SK-N-SH (cell line): Measurements from ENCODE around the gene AJUBA. TPM values are rescaled to one million over a fixed set of nuclear protein-coding genes. Genes with fewer than 3 reads are reported as not detected.

Experiments used
- CTCF ChIA-PET: fragments of 300-600, 350-600 bp; formaldehyde crosslinking; extraction: SDS; loops from one replicate; lab custom pipeline; 2021; lab: Yijun Ruan, JAX
- POLR2A ChIA-PET: fragments of 350-600 bp; sonication (Branson Sonifier 250); formaldehyde crosslinking; extraction: SDS; loops from one replicate; lab custom pipeline; 2020; ENCODE audit warnings: antibody characterized with exemption, inconsistent platforms; lab: Yijun Ruan, JAX
- DNase-seq: peaks from one replicate; pipeline ENCODE4 v3.0.0; 2012
- H2AFZ ChIP-seq: fragments of 200-600 bp; sonication (generic); 2 replicates; pipeline ENCODE4 v1.8.1; 2016; ENCODE audit warnings: antibody characterized with exemption, mild to moderate bottlenecking, low read depth
- H3F3A ChIP-seq: fragments of 200-600 bp; sonication (generic); replicated peaks from 2 replicates; pipeline ENCODE3; 2016; ENCODE audit warnings: antibody characterized with exemption, mild to moderate bottlenecking; ENCODE audit not compliant: insufficient read depth
- H3K27ac ChIP-seq, 2 experiments: fragments of 200-500 bp in 1 of 2; fragments of 200-600 bp in 1 of 2; sonication (Bioruptor generic) in 1 of 2; sonication (generic), shearing (Covaris generic) in 1 of 2; 2 replicates each; pipeline versions ENCODE4 v1.5.1 to v1.6.1; 2014 to 2016; ENCODE audit warnings: low read depth in 2 of 2, inconsistent platforms in 1 of 2, low read length in 1 of 2, mild to moderate bottlenecking in 1 of 2, mixed read lengths in 1 of 2
- H3K27me3 ChIP-seq: fragments of 200-600 bp; sonication (generic), shearing (Covaris generic); 2 replicates; pipeline ENCODE4 v1.6.1; 2016; ENCODE audit warnings: mixed run types; ENCODE audit not compliant: insufficient read depth
- H3K36me3 ChIP-seq, 2 experiments: fragments of 200-500 bp in 1 of 2; fragments of 200-600 bp in 1 of 2; sonication (Bioruptor generic) in 1 of 2; sonication (generic) in 1 of 2; replicated peaks in 1 of 2; 2 replicates each; pipeline versions ENCODE3 to v1.5.1; 2014 to 2016; ENCODE audit warnings: low read length in 1 of 2, mild to moderate bottlenecking in 1 of 2; ENCODE audit not compliant: insufficient read depth in 2 of 2, control insufficient read depth in 1 of 2
- H3K4me1 ChIP-seq, 2 experiments: fragments of 200-500 bp in 1 of 2; fragments of 200-600 bp in 1 of 2; sonication (Bioruptor generic) in 1 of 2; sonication (generic), shearing (Covaris generic) in 1 of 2; 2 replicates each; pipeline versions ENCODE4 v1.5.1 to v1.6.1; 2014 to 2016; ENCODE audit warnings: low read depth in 1 of 2, low read length in 1 of 2, mixed run types in 1 of 2; ENCODE audit not compliant: insufficient read depth in 2 of 2, control insufficient read depth in 1 of 2
- H3K4me2 ChIP-seq: fragments of 200-600 bp; sonication (generic), shearing (Covaris generic); 2 replicates; pipeline ENCODE4 v1.6.1; 2017; ENCODE audit warnings: mixed run types
- H3K4me3 ChIP-seq, 2 experiments: fragments of 200-500 bp in 1 of 2; fragments of 200-600 bp in 1 of 2; sonication (Bioruptor generic) in 1 of 2; sonication (generic), shearing (Covaris generic) in 1 of 2; 2 replicates each; pipeline versions ENCODE4 v1.5.1 to v1.8.1; 2014 to 2016; ENCODE audit warnings: low read depth in 2 of 2, inconsistent platforms in 1 of 2, low read length in 1 of 2, mild to moderate bottlenecking in 1 of 2, mixed read lengths in 1 of 2, moderate library complexity in 1 of 2
- H3K79me2 ChIP-seq: fragments of 200-600 bp; sonication (generic); 2 replicates; pipeline ENCODE4 v1.8.1; 2017; ENCODE audit warnings: mild to moderate bottlenecking; ENCODE audit not compliant: insufficient read depth
- H3K9ac ChIP-seq: fragments of 200-600 bp; sonication (generic); 2 replicates; pipeline ENCODE4 v1.6.1; 2017; ENCODE audit warnings: mixed run types
- H3K9me2 ChIP-seq: fragments of 200-600 bp; sonication (generic); 2 replicates; pipeline ENCODE4 v1.6.1; 2017; ENCODE audit warnings: mixed run types
- H3K9me3 ChIP-seq: fragments of 200-600 bp; sonication (generic); 2 replicates; pipeline ENCODE4 v1.6.1; 2017; ENCODE audit warnings: mixed run types, mild to moderate bottlenecking, moderate library complexity
- H4K20me1 ChIP-seq: fragments of 200-600 bp; sonication (generic); 2 replicates; pipeline ENCODE4 v1.6.1; 2017; ENCODE audit warnings: mild to moderate bottlenecking, mixed run types; ENCODE audit not compliant: insufficient read depth
- EZH2phosphoT487 ChIP-seq: fragments of 200-600 bp; sonication (generic); IDR thresholded peaks from 2 replicates; pipeline ENCODE4 v1.6.1; 2017; ENCODE audit warnings: low read depth, mixed run types, mild to moderate bottlenecking, antibody characterized with exemption, moderate library complexity, borderline replicate concordance
- FOXM1 ChIP-seq: IDR thresholded peaks from 2 replicates; pipeline ENCODE4 v1.4.0; 2012; ENCODE audit warnings: low read depth, mild to moderate bottlenecking
- GABPA ChIP-seq: IDR thresholded peaks from 2 replicates; pipeline ENCODE4 v1.4.0; 2012; ENCODE audit warnings: low read depth, mild to moderate bottlenecking
- GATA2 ChIP-seq: sonication (generic); formaldehyde crosslinking; IDR thresholded peaks from 2 replicates; pipeline ENCODE4 v1.5.0; 2020; ENCODE audit warnings: mild to moderate bottlenecking, missing genetic modification reagents
- NRF1 ChIP-seq: IDR thresholded peaks from 2 replicates; pipeline ENCODE4 v1.6.1; 2012; ENCODE audit warnings: low read depth, mild to moderate bottlenecking, low read length
- RAD21 ChIP-seq: IDR thresholded peaks from 2 replicates; pipeline ENCODE4 v1.6.1; 2012; ENCODE audit warnings: mild to moderate bottlenecking, low read length
- RCOR1 ChIP-seq: fragments of 150-350 bp; IDR thresholded peaks from 2 replicates; pipeline ENCODE4 v1.6.1; 2017; ENCODE audit warnings: antibody characterized with exemption, low read length
- SIN3A ChIP-seq: IDR thresholded peaks from 2 replicates; pipeline ENCODE4 v1.6.1; 2012; ENCODE audit warnings: low read depth, mild to moderate bottlenecking, low read length, moderate library complexity, borderline replicate concordance
- TCF12 ChIP-seq: IDR thresholded peaks from 2 replicates; pipeline ENCODE4 v1.4.0; 2012
- WGBS: methylation state at CpG from one replicate; pipeline ENCODE4 v1.1.6; 2017; ENCODE audit warnings: low lambda C conversion rate; 5-methylcytosine and 5-hydroxymethylcytosine counted together
- polyA plus RNA-seq, 3 experiments: library from polyadenylated mRNA; depleted of rRNA; stranded (reverse); fragments of >200 nt; gene quantifications; 2 replicates each; pipeline ENCODE4 v1.2.3, GENCODE V29; 2012
- TF ChIP-seq, protein P1 (sequence below): fragments of 150-350 bp; IDR thresholded peaks from 2 replicates; pipeline ENCODE4 v1.6.1; 2016; ENCODE audit warnings: mild to moderate bottlenecking, low read depth, low read length
- TF ChIP-seq, protein P2 (sequence below): IDR thresholded peaks from 2 replicates; pipeline ENCODE4; 2012

Gene AJUBA
- polyA plus RNA-seq, 1 of the 3 experiments (the other 2 are of a cell fraction): 24.4 TPM

DNA sequence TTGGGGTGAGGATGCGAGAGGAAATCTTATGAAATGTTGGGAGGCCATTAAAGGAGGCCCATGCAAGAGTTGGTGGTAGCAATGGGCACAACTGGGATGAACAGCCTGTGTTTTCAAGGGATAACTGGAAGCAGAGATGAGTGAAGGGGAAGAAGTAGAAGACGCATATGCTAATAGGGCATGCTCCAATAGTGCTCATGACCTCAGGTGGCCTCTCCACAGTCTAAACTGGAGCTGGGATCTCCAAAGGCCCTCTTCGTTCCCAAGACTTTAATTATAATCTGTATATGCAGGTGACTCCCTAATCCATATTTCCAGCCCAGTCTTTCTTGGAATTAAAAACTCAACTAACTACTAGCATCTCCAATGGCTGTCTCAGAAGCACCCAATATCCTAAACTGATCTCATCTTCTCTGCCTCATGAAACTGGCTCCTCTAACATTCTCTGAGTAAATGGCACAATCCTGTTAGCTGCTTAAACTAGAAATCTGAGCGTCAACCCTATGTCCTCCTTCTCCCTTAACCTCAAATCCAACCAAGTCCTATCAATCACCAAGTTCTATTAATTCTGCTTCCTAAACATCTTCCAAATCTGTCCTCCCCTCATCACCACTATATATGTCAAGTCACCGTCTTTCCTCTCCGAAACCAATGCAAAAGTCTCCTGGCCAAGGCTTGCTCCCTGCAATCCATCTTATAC is 2.8 kb upstream of the AJUBA start (continued):
- TF ChIP-seq, protein P1, sequence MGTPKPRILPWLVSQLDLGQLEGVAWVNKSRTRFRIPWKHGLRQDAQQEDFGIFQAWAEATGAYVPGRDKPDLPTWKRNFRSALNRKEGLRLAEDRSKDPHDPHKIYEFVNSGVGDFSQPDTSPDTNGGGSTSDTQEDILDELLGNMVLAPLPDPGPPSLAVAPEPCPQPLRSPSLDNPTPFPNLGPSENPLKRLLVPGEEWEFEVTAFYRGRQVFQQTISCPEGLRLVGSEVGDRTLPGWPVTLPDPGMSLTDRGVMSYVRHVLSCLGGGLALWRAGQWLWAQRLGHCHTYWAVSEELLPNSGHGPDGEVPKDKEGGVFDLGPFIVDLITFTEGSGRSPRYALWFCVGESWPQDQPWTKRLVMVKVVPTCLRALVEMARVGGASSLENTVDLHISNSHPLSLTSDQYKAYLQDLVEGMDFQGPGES: no peak
- TF ChIP-seq GATA2 (CRISPR knock-in tag): no peak

DNA sequence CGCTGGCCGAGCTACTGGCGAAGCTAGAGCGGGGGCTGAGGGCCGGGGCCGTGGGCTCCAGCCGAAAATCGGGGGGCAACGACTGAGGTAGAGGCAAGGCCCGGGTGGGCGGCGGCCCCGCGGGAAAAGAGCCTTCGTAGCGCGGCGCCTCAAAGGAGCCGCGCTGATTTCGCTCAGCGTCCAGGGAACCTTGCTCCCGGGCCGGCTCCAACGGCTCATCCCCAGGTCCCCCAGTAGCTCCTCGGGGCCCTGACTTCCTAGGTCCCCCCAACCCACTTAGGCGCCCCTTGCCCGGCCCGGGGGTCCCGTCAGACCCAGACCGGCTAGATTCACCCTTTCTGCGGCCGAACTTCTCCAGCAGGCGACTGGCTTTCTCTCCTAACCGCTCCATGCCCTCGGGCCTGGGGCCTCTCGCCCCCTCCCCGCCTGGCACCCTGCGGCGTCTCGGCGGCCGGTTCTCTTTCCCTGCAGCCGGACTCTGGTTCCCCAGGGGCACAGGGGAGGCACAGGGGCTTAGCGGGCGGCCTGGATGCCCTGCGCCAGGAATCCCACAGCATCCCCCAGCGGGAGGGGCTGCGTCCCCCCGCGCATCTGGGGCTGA is 375 bp downstream of the AJUBA start:
- H3K27me3 ChIP-seq: no peaks in the 10 kb centered on the region
- peak overlapping the region; percentile 82 to 88 for H3K4me3 ChIP-seq
- H3K9me3 ChIP-seq: no peaks in the 10 kb centered on the region
- peak overlapping the region; percentile 48 to 72; a peak in 3 of 4 replicates for H3K27ac ChIP-seq
- ChIA-PET CTCF (interaction anchor here (0.7 to 34.9 kb wide), 23 partner anchors 7 to 412 kb away, joined by 3 to 1566 read pairs (median 4); partner anchors contain the start of genes CDH24, HAUS4, PRMT5 and PSMB11), POLR2A (interaction anchor here (0.7 to 1.6 kb wide), 4 partner anchors 13 to 76 kb away, joined by 3 to 7 read pairs (median 3); partner anchors contain the start of genes CDH24 and HAUS4)
- peaks cover 56% of the 10 kb centered on the region for H3K79me2 ChIP-seq
- peak overlapping the region; percentile 94 for H3K4me2 ChIP-seq
- peaks cover 23% of the 10 kb centered on the region for H3F3A ChIP-seq
- H4K20me1 ChIP-seq: no peaks in the 10 kb centered on the region
- TF ChIP-seq RAD21 (no peak), EZH2phosphoT487 (no peak), SIN3A (no peak; the same call in 1 of the 2 replicates), TCF12 (no peak), GABPA (no peak), FOXM1 (no peak), RCOR1 (no peak), NRF1 (no peak)
- TF ChIP-seq, protein P1: no peak
- TF ChIP-seq, protein P2, sequence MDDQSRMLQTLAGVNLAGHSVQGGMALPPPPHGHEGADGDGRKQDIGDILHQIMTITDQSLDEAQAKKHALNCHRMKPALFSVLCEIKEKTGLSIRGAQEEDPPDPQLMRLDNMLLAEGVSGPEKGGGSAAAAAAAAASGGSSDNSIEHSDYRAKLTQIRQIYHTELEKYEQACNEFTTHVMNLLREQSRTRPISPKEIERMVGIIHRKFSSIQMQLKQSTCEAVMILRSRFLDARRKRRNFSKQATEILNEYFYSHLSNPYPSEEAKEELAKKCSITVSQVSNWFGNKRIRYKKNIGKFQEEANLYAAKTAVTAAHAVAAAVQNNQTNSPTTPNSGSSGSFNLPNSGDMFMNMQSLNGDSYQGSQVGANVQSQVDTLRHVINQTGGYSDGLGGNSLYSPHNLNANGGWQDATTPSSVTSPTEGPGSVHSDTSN: no peak
- DNase-seq: no peak
- peaks cover 0 to 4% of the 10 kb centered on the region in 2 experiments for H3K36me3 ChIP-seq
- no peaks in the 10 kb centered on the region for H3K9me2 ChIP-seq
- H2AFZ ChIP-seq: 0 out of 2 replicates have a peak overlapping the region, but pooled peaks have one; percentile 38
- WGBS: no CpG with 5 or more reads among the region's 51 CpGs
- H3K9ac ChIP-seq: peak overlapping the region; percentile 87
- peaks cover 32 to 43% of the 10 kb centered on the region in 2 experiments for H3K4me1 ChIP-seq
